NCI-H2196 treated with DMSO at 0.1 percent for 48 hours (cell line): ENCODE data around the gene TXNDC12.
"Not testable (repeated sequence)": the region's sequence is repeated elsewhere in the genome, so short reads cannot be mapped to it uniquely, and the experiment has no call there.

Experiments
- DNase-seq: peaks from one replicate; lab custom pipeline; 2025; ENCODE audit not compliant: unreplicated experiment; lab: John Stamatoyannopoulos, UW

Gene TXNDC12

DNA sequence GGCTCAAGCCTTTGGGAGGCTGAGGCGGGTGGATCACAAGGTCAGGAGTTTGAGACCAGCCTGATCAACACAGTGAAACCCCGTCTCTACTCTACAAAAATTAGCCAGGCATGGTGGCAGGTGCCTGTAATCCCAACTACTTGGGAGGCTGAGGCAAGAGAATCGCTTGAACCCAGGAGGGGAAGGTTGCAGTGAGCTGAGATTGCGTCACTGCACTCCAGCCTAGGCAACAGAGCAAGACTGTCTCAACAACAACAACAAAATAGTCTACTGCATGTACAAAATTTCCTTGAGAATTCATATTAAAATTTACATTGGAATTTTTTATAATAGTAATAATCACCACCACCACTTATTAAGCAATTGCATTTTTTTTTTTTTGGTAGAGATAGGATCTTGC lies 5.7 kb downstream of the TXNDC12 start:
- not testable (repeated sequence) for DNase-seq

- DNase-seq, result not testable (repeated sequence)
These were observed 9.3 kb downstream of the TXNDC12 start for GRCh38 chr1:52045666-52046195.

- DNase-seq, result no peak
These were observed 9.8 kb downstream of the TXNDC12 start for GRCh38 chr1:52045236-52045635.

GRCh38 chr1:52041551-52042185 lies 13.3 kb downstream of the TXNDC12 start:
- DNase-seq, result no peak

- no peak for DNase-seq
These were observed 17.1 kb downstream of the TXNDC12 start for GRCh38 chr1:52037909-52038308.

DNA sequence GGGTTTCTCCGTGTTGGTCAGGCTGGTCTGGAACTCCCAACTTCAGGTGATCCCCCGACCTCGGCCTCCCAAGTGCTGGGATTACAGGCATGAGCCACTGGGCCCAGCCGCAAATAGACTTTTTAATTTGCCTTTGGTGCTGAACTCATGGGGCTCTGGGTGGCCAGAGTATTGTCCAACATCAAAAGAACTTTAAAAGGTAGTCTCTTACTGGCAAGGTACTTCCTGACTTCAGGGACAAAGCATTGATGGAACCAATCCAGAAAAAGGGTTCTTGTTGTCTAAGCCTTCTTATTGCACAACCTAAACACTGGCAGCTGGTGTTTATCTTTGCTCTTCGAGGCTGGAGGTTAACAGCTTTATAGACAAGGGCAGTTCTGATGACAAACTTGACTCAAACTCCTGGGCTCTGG lies 17.6 kb downstream of the TXNDC12 start:
- DNase-seq, result peak; percentile 64

- DNase-seq, result no peak
These were observed 21.0 kb downstream of the TXNDC12 start for GRCh38 chr1:52034050-52034384.

GRCh38 chr1:52033190-52034049 lies 21.6 kb downstream of the TXNDC12 start, which contains the start of gene KTI12:
Gene KTI12 (minus strand): TSS chr1:52033810. CDS start chr1:52033761, 49 bp downstream.
- DNase-seq, result peak; percentile 85

GRCh38 chr1:52032785-52033131 lies 22.2 kb downstream of the TXNDC12 start:
- DNase-seq, result no peak

DNA sequence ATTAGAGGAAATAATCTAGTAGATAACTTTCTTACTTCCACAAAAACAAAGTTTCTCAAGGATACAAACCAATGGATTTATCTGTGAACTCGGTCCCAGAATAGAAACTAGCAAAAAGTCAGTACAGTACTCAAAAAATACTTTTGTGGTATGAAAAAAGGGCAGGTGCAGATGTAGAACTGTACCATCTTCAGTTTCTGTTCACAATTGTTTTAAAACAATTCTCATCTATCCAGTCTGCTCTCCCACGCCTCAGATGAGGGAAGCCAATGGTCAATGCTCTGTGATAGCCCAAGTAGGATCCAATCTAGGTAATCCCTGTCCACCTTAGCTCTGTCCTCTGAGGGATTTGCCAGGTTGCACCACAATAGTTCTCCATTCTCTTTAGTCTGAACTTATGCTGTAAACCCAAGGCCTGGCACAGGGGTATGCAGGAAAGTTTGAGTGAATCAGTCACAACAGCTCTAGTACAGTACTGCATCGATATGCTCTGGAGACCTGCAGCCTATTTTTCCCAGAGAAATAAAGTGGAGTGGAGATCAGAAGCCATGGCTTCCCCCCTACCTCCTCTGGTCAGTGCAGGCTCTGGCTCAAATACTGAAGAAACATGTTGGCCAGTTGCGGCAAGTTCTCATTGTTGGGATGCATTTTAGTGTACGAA lies 22.7 kb downstream of the TXNDC12 start:
- DNase-seq, result no peak

DNA sequence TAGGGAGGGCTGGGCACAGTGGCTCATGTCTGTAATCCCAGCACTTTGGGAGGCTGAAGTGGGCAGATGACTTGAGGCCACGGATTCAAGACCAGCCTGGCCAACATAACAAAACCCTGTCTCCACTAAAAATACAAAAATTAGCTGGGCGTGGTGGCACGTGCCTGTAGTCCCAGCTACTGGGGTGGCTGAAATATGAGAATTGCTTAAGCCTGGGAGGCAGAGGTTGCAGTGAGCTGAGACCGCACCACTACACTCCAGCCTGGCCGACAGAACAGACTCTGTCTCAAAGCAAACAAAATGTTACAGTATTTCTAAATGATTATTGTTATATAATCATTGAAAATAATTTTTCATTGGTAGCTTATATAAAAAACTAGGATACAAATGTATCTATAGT lies 26.2 kb downstream of the TXNDC12 start:
- not testable (repeated sequence) for DNase-seq

DNA sequence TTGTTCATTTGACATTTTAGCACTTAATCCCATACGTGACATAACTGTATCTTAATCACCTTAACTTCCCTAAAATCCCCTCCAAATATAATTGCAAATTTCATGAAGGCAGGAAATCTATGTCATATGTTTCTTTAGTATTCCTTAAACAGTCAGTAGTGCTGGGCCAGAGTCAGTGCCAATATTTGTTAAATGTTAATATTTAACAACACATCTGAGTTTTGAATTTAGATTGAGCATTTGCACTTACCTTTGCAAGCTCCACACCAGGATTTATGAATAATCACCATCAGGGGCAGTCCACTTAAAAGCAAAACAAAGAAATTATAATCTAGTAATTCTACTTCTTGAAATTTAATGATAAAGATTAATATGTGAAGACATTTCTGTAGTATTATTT lies 26.7 kb downstream of the TXNDC12 start:
- no peak for DNase-seq

DNA sequence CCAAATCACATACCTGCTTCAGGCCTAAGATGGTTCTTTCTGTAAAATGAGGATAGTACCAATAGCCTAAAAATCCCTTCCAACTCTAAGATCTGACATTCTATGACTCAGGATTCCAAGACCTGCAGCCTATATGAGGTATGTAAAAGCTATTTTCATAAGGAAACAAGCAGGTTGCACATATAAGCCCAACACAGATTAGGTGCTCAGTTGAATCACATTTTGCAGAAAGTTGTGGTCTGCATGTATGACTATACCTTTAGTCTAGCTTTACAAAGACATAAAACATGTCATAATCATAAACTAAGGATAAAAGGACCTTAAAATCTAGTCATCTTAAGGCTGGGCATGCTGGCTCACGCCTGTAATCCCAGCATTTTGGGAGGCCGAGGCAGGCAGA lies 28.7 kb downstream of the TXNDC12 start:
- no peak for DNase-seq

- DNase-seq, result no peak
These were observed 32.9 kb downstream of the TXNDC12 start for GRCh38 chr1:52022133-52022532.

DNA sequence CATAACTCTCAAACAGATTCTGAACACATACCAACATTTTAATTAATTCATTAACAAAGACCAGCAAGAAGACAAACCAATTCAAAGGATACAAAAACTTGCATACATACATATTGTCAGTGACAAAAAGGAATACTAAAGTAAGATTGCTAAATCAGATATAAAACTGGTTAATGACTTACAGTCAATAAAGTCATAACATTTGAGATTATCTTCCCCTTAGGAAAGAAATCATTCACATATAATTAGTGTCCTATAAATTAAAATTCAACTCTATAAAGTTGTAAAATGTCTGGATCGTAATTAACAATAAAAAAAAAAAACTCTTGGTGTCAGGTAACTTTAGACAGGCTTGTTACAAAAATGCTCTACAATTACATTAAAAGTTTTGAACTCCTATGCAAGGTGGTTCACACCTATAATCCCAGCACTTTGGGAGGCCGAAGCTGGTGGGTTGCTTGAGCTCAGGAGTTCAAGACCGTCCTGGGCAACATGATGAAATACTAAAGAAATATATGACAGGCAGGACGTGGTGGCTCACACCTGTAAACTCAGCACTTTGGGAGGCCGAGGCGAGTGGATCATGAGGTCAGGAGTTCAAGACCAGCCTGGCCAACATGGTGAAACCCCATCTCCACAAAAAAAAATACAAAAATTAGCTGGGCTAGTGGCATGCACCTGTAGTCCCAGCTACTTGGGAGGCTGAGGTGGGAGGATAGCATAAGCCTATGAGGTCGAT lies 46.8 kb downstream of the TXNDC12 start:
- DNase-seq, result no peak

DNA sequence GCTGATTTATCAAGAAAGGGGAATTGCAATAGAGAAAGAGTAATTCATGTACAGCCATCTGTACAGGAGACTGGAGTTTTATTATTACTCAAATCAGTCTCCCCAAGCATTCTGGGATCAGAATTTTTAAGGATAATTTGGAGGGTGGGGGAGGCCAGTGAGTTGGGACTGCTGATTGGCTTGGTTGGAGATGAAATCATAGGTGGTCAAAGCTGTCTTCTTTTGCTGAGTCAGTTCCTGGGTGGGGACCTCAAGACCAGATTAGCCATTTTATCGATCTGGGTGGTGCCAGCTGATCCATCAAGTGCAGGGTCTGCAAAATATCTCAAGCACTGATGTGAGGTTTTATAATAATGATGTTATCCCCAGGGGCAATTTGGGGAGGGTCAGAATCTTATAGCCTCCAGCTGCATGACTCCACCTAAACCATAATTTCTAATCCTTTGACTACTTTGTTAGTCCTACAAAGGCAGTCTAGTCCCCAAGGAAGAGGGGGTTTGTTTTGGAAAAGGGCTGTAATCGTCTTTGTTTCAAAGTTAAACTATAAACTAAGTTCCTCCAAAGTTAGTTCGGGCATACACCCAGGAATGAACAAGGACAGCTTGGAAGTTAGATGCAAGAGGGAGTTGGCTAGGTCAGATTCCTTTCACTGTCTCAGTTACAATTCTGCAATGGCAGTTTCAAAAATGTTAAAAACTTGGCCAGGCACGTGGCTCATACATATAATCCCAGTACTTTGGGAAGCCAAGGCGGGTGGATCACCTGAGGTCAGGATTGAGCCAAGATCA lies 47.6 kb downstream of the TXNDC12 start:
- DNase-seq, result no peak

DNA sequence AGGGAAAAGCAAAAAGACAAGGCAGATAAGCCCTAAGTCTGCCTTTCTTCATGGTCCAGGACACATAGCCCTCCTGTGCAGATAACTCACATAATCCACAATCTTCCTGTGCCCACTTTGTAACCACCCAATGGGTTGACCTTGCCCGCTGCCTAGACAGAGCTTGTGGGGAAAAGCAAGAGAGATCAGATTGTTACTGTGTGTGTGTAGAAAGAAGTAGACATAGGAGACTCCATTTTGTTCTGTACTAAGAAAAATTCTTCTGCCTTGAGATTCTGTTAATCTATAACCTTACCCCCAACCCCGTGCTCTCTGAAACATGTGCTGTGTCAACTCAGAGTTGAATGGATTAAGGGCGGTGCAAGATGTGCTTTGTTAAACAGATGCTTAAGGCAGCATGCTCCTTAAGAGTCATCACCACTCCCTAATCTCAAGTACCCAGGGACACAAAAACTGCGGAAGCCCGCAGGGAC lies 48.9 kb downstream of the TXNDC12 start:
- not testable (repeated sequence) for DNase-seq

- DNase-seq, result not testable (repeated sequence)
These were observed 49.4 kb downstream of the TXNDC12 start for GRCh38 chr1:52005548-52005947.

DNA sequence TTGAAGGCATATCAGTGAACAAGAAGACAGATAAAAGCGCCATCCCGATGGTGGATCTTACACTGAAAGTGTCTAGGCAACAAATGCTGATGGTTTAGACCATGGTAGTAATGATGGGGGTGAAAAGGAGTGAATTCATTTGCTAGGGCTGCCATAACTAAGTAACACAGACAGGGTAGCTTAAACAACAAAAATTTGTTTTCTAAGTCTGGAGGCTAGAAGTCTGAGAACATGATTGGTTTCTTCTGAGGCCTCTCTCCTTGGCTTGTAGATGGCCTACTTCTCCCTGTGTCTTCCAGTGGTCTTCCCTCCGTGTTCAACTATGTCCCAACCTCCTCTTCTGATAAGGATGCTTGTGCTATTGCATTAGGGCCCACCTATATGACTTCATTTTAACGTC lies 51.1 kb downstream of the TXNDC12 start:
- no peak for DNase-seq
